ENCODE data around the gene LONP2. TPM values are rescaled to one million over a fixed set of nuclear protein-coding genes. Genes with fewer than 3 reads are reported as not detected.
A peak's percentile ranks its signal among the peaks of the same experiment; 100 is the strongest.
"Not testable (repeated sequence)": the region's sequence is repeated elsewhere in the genome, so short reads cannot be mapped to it uniquely, and the experiment has no call there.

Gene LONP2
- total RNA-seq, 1 experiment from 2014 or later = 30.7 TPM

DNA sequence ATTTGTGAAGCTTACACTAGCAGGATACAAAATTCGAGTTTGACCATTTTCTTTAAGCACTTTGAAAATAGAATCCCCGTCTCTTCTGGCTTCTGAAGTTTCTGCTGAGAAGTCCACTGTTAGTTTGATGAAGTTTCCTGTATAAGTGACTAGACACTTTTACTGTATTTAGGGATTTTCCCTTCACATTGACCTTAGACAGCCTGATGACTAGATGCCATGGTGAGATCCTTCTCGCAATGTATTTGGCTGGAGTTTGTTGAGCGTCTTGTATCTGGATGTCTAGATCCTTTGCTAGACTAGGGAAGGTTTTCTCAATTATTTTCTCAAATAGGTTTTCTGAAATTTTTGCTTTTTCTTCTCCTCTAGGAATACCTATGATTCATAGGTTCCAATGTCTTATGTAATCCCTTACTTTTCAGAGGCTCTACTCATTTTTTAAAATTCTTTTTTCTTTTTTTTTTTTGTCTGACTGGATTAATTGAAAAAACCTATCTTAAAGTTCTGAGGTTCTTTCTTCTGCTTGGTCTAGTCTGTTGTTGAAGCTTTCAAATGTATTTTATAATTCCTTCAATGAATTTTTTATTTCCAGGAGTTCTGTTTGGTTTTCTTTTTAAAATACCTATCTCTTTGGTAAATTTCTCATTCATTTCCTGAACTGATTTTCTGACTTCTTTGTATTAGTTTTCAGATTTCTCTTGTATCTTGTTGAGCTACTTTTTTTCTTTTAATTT, 67.0 kb downstream of the LONP2 start:
- DNase-seq = no peak

DNA sequence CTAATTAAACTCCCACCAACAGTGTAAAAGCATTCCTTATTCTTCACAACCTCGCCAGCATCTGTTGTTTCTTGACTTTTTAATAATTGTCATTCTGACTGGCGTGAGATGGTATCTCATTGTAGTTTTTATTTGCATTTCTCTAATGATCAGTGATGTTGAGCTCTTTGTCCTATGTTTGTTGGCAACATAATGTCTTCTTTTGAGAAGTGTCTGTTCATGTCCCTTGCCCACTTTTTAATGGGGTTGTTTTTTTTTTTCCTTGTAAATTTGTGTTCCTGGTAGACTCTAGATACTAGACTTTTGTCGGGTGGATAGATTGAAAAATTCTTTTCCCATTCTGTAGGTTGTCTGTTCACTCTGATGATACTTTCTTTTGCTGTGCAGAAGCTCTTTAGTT, 69.8 kb downstream of the LONP2 start:
- not testable (repeated sequence) for DNase-seq, H3K27me3 ChIP-seq, H3K4me3 ChIP-seq, H3K9me3 ChIP-seq
- H3K36me3 ChIP-seq = peaks cover 14% of the 10 kb centered on the region

More for the DNA sequence above, 67.0 kb downstream of the LONP2 start:
- H3K9me3 ChIP-seq = peaks cover 3% of the 10 kb centered on the region; the same call in 1 of the 2 replicates
- peaks cover 37% of the 10 kb centered on the region for H3K36me3 ChIP-seq
- H3K4me3 ChIP-seq = no peak overlapping the region
- H3K27me3 ChIP-seq = no peaks in the 10 kb centered on the region

DNA sequence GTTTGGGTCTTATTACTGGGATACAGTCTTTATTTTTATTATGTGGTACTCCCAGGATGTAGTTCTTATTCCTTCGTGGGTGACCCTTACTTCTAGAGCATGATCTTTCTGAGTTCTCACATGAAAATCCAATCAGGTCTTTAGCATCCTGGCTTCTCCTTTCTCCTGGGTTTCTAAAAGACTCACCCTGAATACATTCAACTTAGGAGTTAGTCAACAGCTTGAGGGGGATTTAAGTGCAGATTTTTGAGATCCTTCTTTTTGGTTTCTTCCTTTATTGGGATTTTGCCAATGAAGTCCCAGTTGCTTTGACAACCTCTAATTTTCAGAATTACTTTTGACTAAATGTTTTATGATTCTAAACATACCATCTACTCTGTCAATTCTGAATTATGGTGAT, 72.9 kb downstream of the LONP2 start:
- no peak for DNase-seq
- Histone ChIP-seq H3K9me3 (no peaks in the 10 kb centered on the region), H3K27me3 (no peaks in the 10 kb centered on the region), H3K4me3 (no peak overlapping the region), H3K36me3 (no peaks in the 10 kb centered on the region)

DNA sequence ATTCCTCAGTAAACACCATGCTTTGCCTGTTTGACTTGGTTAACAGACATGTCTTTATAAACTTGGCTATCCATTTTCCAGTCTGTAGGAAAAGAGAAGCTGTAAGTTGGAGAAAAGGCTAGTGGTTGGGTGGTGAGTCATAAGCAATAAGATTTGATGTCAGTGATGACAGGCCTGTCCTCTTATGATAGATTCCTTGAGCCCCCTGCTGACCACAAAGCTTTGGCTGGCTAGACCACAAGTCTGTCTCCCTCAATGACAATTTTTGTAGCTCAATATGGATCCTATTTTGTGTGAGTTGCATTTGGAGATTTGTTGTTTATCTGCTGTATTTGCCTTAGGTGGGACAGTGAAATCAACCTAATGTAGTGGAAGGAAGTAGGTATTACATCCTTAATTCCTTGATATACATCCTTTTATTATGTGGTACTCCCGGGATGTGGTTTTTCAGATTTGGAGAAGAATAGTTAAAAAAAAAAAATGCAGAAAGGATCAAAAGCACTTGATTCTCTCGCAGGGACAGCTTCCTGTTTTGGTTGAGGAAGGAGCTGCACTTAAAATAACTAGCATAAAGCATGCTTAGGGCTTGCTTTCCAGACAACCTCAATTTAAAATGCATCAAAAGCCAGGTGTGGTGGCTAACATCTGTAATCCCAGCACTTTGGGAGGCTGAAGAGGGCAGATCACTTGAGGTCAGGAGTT, 73.7 kb downstream of the LONP2 start:
- Histone ChIP-seq H3K4me3 (no peak overlapping the region), H3K9me3 (no peaks in the 10 kb centered on the region), H3K36me3 (no peaks in the 10 kb centered on the region), H3K27me3 (no peaks in the 10 kb centered on the region)
- DNase-seq = peak; percentile 14

DNA sequence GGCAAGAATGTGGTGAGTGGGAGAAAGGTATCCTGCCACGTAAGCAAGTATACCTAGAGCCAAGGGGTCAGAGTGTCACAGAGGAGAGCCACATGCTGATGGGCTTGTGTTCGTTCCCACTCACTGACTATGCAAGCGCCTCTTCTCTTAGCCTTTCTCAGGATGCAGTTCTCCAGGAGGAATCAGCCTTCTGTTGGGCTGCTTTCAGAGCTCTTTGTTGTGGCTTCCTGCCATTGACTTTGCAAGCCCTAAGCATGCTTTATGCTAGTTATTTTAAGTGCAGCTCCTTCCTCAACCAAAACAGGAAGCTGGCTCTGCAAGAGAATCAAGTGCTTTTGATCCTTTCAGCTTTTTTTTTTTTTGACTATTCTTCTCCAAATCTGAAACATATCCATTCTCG, 74.5 kb downstream of the LONP2 start:
- H3K36me3 ChIP-seq = no peaks in the 10 kb centered on the region
- no peaks in the 10 kb centered on the region for H3K27me3 ChIP-seq
- no peaks in the 10 kb centered on the region for H3K9me3 ChIP-seq
- no peak overlapping the region for H3K4me3 ChIP-seq
- peak; percentile 2 for DNase-seq

DNA sequence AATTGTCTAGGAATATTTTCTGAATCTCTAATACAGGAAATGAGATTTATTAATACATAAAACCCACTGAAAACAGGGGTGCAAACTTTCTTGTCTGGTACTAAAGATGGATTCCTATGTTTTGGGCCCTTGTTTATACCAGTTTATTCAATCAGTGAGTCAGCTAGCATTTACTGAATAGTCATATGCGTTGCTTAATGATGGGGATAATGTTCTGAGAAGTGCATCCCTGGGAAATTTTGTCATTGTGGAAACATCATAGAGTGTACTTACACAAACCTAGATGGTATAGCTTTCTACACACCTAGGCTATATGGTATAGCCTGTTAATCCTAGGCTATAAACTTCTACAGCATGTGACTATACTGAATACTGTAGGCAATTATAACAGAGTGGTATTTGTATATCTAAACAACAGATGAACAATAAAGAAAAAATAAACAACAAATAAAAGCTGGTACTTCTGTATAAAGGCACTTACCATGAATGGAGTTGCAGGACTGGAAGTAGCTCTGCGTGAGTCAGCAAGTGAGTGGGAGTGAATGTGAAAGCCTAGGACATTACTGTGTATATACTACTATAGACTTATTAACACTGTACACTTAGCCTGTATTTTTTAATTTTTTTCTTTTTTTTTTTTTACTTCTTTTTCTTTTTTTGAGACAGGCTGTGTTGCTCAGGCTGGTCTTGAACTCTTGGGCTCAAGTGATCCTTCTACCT, 77.4 kb downstream of the LONP2 start:
- Histone ChIP-seq H3K4me3 (no peak overlapping the region), H3K27me3 (no peaks in the 10 kb centered on the region), H3K36me3 (no peaks in the 10 kb centered on the region), H3K9me3 (no peaks in the 10 kb centered on the region)
- DNase-seq = peak; percentile 28

DNA sequence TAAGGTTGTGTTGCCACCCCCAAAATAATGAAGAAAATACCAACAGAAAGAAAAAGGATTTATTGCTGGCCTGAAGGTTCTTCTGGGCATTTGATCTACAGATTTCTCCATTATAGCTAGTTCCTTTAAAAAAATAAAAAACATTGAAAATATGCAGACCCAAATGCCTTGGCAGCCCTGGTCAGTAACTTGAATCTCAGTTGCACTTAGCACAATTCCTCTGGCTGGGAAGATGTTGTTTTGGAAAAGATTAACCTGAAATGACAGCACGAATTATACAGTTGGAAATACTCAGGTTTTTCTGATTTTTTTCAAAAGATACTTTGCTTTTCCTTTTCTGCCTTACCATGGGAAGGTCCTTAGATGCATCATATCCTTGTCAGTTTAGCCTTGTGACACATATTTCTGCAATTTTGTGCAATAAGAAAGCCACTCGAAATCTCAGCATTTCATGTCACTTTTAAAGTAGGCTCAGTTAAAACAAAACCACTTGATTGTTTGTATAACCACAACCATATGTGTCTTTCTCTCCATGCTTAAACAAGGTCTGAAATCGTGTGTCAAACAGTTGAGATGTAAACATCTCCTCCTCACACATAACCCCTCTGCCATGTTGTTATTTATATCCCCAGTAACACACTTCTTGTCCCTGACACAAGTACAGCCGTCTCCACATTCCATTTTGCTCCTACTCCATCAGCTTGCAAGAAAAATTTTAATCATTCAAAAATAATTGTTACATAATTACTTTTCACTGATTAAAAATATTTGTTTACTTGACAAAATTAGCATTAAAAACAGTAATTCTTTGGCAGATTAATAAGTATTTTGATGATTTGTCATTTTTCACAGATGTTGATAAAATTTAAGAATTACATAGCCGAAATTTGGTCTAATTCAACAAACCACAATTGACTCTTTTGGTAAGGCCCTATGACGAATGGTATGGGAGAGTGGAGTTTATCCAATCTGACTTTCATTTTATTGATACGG, 80.0 kb downstream of the LONP2 start:
- DNase-seq = no peak
- H3K36me3 ChIP-seq = no peaks in the 10 kb centered on the region
- no peaks in the 10 kb centered on the region for H3K27me3 ChIP-seq
- H3K4me3 ChIP-seq = no peak overlapping the region
- H3K9me3 ChIP-seq = no peaks in the 10 kb centered on the region

DNA sequence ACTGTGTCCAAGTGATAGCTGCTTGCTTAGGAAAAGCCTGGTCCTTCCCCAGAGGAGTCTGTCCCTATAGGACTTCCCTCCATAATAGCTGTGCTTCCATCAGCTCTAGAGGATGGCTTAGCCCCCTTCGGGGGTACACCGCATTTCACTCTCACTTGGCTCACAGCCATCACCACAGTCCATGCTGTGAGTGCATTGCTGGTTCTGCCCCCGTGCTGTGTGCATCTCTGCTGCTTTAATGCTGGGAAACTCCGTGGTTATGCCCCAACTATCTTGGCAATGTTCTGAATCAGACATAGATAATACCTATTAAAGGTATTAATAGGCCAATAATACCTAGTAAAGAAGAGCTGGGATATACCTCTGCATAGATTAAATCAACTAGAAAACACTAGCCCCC, 82.8 kb downstream of the LONP2 start:
- no peak for DNase-seq
- H3K36me3 ChIP-seq = no peaks in the 10 kb centered on the region
- no peaks in the 10 kb centered on the region for H3K27me3 ChIP-seq
- no peaks in the 10 kb centered on the region for H3K9me3 ChIP-seq
- no peak overlapping the region for H3K4me3 ChIP-seq

DNA sequence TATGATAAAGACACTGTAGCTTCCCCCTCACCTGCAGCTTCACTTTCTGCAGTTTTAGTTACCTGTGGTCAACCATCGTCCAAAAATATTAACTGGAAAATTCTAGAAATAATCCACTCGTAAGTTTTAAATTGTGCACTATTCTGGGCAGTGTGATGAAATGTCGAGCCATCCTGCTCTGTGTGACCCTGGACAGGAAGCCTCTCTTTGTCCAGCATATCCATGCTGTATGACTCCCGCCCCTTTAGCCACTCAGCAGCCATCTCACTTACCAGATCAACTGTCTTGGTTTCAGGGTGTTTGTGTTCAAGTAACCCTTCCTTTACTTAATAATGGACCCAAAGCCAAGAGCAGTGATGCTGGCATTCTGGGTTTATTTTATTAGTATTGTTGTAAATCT, 85.0 kb downstream of the LONP2 start:
- Histone ChIP-seq H3K9me3 (no peaks in the 10 kb centered on the region), H3K27me3 (no peaks in the 10 kb centered on the region), H3K36me3 (no peaks in the 10 kb centered on the region; the same call in none of the 2 replicates), H3K4me3 (no peak overlapping the region)
- DNase-seq = no peak

DNA sequence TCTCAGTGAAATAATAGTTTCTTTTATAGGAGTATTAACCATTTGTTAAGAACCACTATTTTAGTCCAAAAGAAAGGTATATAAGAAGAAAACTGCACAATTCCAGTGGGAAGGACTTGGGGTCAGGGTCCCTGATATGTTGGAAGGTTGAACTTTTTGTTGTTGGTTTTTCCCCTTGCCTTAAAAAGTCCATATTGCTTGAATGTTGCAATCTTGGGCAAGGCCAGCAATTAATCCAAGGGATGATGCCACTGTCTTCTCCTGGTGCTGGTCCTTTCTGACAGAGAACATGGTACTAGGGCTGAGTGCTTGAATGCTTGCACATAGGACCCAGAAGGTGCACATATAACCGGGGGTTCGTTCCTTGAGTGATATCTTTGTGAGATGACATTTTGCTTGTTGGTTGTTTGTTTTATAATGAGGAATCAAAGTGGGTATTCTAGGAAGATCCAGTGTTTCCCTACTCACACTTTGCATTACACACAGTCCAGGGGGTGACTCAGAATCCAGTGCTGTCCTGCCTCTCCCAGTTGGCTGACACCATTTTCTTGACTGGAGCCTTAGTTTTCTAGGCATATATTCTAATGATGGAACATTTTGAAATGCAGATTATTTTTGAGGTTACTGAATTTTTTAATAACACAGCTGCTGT, 86.2 kb downstream of the LONP2 start:
- peak; percentile 7 for DNase-seq

DNA sequence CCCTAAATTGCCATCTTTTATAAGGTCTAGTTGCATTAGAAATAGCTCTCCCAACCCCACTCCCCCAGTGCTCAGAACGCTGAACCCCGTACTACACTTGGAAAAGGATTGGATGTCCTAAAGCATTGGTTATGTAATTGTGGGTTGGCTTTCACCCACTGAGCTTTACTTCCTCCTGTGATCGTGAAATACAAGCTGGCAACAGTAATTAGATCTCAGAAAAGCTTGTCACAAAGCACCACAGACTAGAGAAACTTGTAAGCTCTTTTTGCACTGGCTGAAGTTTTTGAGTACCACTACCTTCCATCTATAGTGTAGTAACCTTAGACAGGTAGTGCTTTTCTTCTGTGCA, 86.7 kb downstream of the LONP2 start:
- H3K36me3 ChIP-seq = peaks cover 7% of the 10 kb centered on the region
- no peak overlapping the region for H3K4me3 ChIP-seq
- no peaks in the 10 kb centered on the region for H3K27me3 ChIP-seq
- no peaks in the 10 kb centered on the region for H3K9me3 ChIP-seq
- DNase-seq = no peak

More for the DNA sequence above, 86.2 kb downstream of the LONP2 start:
- Histone ChIP-seq H3K4me3 (no peak overlapping the region), H3K36me3 (peaks cover 7% of the 10 kb centered on the region), H3K27me3 (no peaks in the 10 kb centered on the region), H3K9me3 (no peaks in the 10 kb centered on the region)

DNA sequence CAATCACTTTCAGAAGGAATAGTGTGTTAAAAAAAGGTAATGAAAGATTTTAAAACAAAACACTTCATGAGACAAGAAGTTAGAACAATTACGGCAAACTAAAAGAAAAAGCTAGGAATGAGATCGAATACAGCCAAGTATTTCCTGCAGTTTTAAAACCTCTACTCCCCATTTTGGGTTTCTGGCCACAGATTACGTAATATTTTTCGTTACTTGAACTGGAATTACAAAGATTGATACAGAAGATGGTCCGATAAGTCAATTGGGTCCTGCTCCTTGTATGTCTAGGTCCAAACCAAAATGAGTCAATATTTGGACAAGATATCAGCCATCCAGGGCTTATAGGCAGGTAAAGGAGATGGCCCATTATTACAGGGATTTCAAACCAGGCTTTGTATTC, 88.9 kb downstream of the LONP2 start:
- no peaks in the 10 kb centered on the region for H3K9me3 ChIP-seq
- DNase-seq = no peak
- no peaks in the 10 kb centered on the region for H3K27me3 ChIP-seq
- H3K4me3 ChIP-seq = no peak overlapping the region
- peaks cover 7% of the 10 kb centered on the region for H3K36me3 ChIP-seq

DNA sequence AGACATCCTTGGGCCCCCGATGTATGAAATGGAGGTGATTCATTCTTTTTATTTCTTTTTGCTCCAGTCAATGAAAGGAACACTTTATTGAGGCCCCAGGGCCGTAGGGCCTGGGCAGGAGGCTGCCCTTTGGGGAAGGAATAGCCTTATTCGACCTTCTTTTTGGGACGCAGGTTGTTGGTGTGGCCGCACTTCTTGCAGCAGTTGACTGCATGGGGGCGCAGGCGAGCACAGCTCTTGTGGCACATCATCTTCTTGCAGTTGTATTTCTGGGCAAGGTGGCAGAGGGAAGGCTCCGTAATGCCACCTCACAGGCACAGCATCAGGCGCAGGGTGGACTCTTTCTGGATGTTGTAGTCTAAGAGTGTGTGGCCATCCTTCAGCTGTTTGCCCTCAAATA, 90.2 kb downstream of the LONP2 start:
- Histone ChIP-seq H3K4me3 (no peak overlapping the region), H3K9me3 (no peaks in the 10 kb centered on the region), H3K36me3 (peaks cover 7% of the 10 kb centered on the region), H3K27me3 (no peaks in the 10 kb centered on the region)
- no peak for DNase-seq

DNA sequence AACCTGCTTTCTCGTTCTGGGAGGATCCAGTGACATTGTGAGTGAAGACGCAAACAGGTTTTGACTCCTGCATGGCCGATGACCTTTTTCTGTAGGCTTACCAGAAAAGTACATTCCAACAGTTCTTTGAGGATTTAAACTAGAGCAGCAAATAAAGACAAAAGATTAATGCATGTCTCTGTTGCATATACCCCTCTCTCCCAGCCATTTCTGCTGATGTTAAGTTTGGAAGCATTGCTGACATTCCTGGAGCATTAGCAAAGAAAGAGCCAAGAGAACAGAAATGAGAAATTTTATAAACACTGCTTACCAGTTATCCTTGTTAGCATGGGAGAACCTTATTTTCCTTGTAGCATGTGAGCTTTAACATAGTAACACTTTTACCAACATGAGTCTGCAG, 91.9 kb downstream of the LONP2 start:
- DNase-seq = no peak
- peaks cover 12% of the 10 kb centered on the region for H3K36me3 ChIP-seq
- H3K27me3 ChIP-seq = no peaks in the 10 kb centered on the region
- H3K9me3 ChIP-seq = no peaks in the 10 kb centered on the region
- no peak overlapping the region for H3K4me3 ChIP-seq

DNA sequence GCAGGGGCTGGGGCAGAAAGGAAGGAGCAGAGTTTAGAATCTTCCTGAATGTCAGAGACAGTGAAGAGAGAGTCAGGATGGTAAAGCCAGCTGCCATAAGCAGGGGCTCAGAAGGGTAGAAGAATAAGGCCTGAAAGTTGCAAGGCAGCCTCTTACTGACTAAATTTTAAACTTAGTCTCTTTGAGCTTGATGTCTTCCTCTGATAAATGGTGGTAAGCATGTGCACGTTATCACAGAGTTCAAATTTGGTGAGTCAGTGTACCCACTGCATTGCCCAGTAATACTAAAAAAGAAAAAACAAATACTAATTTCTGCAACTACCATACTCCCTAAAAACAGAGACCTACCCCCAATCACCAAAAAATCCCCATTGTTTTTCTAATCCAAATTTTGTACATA, 96.0 kb downstream of the LONP2 start:
- Histone ChIP-seq H3K9me3 (no peaks in the 10 kb centered on the region), H3K36me3 (peaks cover 11% of the 10 kb centered on the region)

DNA sequence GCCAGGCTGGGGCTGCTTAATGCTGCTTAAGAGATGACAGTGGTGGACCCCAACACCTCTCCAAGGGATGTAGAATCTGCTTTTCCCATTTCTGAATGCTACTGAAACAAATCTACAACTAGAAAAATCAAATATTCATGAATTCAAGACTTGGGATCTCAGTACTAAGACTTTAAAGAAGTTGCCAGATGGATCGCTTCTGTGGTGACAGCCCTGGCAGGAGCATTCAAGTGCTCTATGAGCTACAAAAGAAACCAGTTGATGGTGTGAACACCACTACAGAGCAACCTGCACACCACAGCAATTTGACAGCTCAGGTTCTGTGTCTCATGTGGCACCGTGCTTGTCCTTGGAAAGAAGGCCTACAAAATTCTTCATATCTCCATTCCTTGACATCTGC, 98.5 kb downstream of the LONP2 start:
- Histone ChIP-seq H3K4me3 (no peak overlapping the region), H3K27me3 (no peaks in the 10 kb centered on the region), H3K36me3 (peaks cover 8% of the 10 kb centered on the region), H3K9me3 (no peaks in the 10 kb centered on the region)
- no peak for DNase-seq

More for the DNA sequence above, 96.0 kb downstream of the LONP2 start:
- no peak for DNase-seq
- H3K4me3 ChIP-seq = no peak overlapping the region
- no peaks in the 10 kb centered on the region for H3K27me3 ChIP-seq

Data from MG63 (cell line).